Mesangial cell (primary cell): ENCODE results near the gene PCED1B. TPM values are rescaled to one million over a fixed set of nuclear protein-coding genes. Genes with fewer than 3 reads are reported as not detected.

Source experiments
- total RNA-seq: library from RNA; depleted of rRNA; stranded (reverse); fragments of >200 nt; gene quantifications from 2 replicates; pipeline ENCODE4 v1.2.3, GENCODE V29; 2015

The PCED1B gene, protein sequence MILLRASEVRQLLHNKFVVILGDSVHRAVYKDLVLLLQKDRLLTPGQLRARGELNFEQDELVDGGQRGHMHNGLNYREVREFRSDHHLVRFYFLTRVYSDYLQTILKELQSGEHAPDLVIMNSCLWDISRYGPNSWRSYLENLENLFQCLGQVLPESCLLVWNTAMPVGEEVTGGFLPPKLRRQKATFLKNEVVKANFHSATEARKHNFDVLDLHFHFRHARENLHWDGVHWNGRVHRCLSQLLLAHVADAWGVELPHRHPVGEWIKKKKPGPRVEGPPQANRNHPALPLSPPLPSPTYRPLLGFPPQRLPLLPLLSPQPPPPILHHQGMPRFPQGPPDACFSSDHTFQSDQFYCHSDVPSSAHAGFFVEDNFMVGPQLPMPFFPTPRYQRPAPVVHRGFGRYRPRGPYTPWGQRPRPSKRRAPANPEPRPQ
- 2.1 and 4.6 TPM in 2 replicates for total RNA-seq

DNA sequence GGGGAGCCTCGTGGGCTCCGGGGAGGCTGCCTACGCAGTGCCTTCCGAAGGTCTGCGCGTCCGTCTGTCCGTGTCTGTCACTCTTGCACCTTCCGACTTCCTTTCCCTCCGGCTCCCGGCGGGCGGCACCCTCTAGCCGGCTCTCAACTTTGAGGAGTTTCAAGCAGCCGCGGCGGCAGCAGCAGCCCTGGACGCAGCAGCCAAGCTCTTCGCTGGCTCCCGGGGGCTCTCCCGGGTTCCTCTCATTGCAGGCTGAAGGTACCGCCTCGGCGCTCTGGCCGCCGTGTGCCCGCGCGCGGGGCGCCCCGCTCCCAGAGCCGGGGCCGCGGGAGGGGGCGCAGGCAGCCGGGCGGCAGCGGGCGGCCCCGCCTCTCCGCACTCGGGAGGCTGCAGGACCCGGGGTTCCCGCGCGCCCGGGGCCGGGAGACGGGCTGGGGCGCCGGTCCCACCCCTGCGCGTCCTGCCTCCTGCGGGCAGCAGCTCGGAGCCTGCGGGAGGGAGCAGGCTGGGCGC, at the start of gene PCED1B, which contains the start of gene AMIGO2:
TSS of gene PCED1B (plus strand) at position 154 of the 513 bp plus-strand sequence. CDS start 155,443 bp downstream, outside the sequence.
TSS of gene AMIGO2 (minus strand) at position 492 of the 513 bp plus-strand sequence. CDS start 957 bp downstream, outside the sequence.

Other genes starting within 250 kb of the PCED1B start
- 146 and 261 TPM in 2 replicates for gene AMIGO2, start 338 bp downstream of the PCED1B start, total RNA-seq